ENCODE data around the gene FAM180B.
"Not testable (repeated sequence)": the region's sequence is repeated elsewhere in the genome, so short reads cannot be mapped to it uniquely, and the experiment has no call there.

The FAM180B gene

GRCh38 chr11:47550288-47551047 is 36.0 kb upstream of the FAM180B start:
- H3K27ac ChIP-seq, result peak overlapping the region; percentile 87; the same call in 1 of the 2 replicates
- TF ChIP-seq CTCF (conservative IDR thresholded peaks at IDR 0.05), result no peak

GRCh38 chr11:47551086-47551485 is 35.4 kb upstream of the FAM180B start:
- peak; percentile 28; the same call in 1 of the 2 replicates for TF ChIP-seq CTCF (conservative IDR thresholded peaks at IDR 0.05)
- H3K27ac ChIP-seq, result peak overlapping the region; percentile 87

GRCh38 chr11:47552056-47552565 is 34.4 kb upstream of the FAM180B start:
- peak overlapping the region; percentile 87 for H3K27ac ChIP-seq
- no peak for TF ChIP-seq CTCF (conservative IDR thresholded peaks at IDR 0.05)

- TF ChIP-seq CTCF (conservative IDR thresholded peaks at IDR 0.05), result peak; percentile 92
These were observed 33.7 kb upstream of the FAM180B start, which contains the start of gene CELF1 for GRCh38 chr11:47552566-47553405. Gene CELF1 (minus strand): TSS chr11:47553132. CDS start chr11:47499523, 53,609 bp downstream.

GRCh38 chr11:47553406-47553743 is 33.1 kb upstream of the FAM180B start:
- peak; percentile 65 for TF ChIP-seq CTCF (conservative IDR thresholded peaks at IDR 0.05)
- H3K27ac ChIP-seq, result peak overlapping the region; percentile 87

More at GRCh38 chr11:47552566-47553405, 33.7 kb upstream of the FAM180B start, which contains the start of gene CELF1:
- peak within 1 kb of the TSS; percentile 87 for H3K27ac ChIP-seq

- H3K27ac ChIP-seq, result not testable (repeated sequence)
These were observed 29.5 kb upstream of the FAM180B start for GRCh38 chr11:47557004-47557403.

GRCh38 chr11:47558695-47559094 is 27.8 kb upstream of the FAM180B start:
- TF ChIP-seq CTCF (conservative IDR thresholded peaks at IDR 0.05), result no peak

More at GRCh38 chr11:47558695-47559094, 27.8 kb upstream of the FAM180B start:
- H3K27ac ChIP-seq, result no peak overlapping the region

Measured in VCaP (cell line).